ENCODE data around the gene REEP1.

Gene REEP1

DNA sequence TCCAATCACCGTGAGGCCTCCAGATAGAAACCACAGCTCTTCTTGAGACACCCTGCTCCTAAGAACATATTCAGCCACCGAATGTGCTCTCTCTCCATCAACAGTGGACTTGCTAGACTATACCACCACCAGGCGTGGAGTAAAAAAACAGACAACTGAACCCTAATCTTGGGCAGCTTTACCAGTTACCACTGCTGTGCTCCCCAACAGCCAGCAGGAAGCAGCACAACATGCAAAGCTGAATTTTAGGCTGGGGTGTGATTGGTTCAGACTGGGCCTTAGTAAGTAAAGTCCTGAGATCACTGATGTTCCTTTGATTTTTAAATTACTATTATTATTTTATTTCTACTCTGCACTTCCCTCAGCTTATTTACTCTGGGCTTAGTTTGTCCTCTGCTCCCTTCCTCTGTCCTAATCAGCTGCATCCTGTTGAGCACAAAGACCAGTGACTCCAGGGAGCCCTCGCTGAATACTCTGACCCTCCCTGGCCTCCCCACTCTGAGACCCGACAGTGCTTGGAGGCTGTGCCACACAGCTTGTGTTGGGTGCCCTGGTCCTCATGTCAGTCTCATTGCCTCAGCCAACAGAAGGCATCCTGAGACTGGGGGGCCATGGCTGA is 116.3 kb downstream of the REEP1 start:
- TF ChIP-seq TAF1 (IDR thresholded peaks at IDR 0.05; ENCODE audit: borderline replicate concordance, insufficient read depth, low read length), result no peak
- TF ChIP-seq FOXP2 (optimal IDR thresholded peaks at IDR 0.05; ENCODE audit: borderline replicate concordance, extremely low read depth, extremely low read length, insufficient read depth), result peak; percentile 25

DNA sequence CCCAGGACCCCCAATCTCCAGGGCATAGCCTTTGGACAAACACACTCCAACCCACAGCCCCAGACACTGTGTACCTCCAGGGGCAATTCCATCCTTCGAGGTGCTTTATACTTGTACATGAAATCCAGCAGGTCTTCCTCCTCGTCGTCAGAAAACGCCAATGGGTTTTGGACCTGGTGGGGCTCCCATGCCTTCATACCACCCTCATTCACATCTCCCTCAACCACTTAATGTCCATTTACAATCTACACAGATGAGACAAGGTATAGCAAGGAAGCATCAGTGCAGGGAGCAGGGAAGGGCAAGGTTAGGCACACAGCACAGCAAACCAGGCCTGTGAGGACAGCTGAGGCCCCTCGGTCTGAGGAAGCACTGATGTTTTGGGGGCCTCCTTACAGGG is 117.5 kb downstream of the REEP1 start:
- TF ChIP-seq POLR2AphosphoS5 (IDR thresholded peaks at IDR 0.05; ENCODE audit: low read depth, low read length) (no peak), TAF1 (IDR thresholded peaks at IDR 0.05; ENCODE audit: borderline replicate concordance, insufficient read depth, low read length) (no peak)
- TF ChIP-seq, protein P1, sequence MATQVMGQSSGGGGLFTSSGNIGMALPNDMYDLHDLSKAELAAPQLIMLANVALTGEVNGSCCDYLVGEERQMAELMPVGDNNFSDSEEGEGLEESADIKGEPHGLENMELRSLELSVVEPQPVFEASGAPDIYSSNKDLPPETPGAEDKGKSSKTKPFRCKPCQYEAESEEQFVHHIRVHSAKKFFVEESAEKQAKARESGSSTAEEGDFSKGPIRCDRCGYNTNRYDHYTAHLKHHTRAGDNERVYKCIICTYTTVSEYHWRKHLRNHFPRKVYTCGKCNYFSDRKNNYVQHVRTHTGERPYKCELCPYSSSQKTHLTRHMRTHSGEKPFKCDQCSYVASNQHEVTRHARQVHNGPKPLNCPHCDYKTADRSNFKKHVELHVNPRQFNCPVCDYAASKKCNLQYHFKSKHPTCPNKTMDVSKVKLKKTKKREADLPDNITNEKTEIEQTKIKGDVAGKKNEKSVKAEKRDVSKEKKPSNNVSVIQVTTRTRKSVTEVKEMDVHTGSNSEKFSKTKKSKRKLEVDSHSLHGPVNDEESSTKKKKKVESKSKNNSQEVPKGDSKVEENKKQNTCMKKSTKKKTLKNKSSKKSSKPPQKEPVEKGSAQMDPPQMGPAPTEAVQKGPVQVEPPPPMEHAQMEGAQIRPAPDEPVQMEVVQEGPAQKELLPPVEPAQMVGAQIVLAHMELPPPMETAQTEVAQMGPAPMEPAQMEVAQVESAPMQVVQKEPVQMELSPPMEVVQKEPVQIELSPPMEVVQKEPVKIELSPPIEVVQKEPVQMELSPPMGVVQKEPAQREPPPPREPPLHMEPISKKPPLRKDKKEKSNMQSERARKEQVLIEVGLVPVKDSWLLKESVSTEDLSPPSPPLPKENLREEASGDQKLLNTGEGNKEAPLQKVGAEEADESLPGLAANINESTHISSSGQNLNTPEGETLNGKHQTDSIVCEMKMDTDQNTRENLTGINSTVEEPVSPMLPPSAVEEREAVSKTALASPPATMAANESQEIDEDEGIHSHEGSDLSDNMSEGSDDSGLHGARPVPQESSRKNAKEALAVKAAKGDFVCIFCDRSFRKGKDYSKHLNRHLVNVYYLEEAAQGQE (IDR thresholded peaks at IDR 0.05; ENCODE audit: insufficient read depth in 1 of 2, low read depth in 2 of 2, low read length in 2 of 2), result no peak

DNA sequence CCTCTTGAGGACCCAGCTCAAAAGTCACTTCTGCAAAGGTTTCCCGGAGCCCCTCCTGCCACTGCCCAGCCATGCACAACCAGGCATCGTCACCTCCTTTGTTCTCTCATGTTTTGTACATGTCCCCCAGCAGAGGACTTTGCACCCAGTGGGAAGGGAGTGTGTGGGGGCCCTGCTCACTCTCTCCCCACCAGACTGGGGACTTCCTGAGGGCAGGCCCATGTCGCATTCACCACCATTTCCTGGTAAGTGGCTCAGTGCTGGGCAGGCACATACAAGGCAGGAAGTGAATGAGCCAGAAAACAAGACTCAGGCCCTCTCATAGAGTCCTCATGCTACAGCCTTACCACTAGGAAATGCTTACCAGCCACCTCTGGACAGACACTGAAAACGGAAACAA is 119.3 kb downstream of the REEP1 start:
- TF ChIP-seq FOXP2 (optimal IDR thresholded peaks at IDR 0.05; ENCODE audit: borderline replicate concordance, extremely low read depth, extremely low read length, insufficient read depth) (no peak), SIN3A (IDR thresholded peaks at IDR 0.05; ENCODE audit: borderline replicate concordance, insufficient read depth, low read length) (no peak), TAF1 (IDR thresholded peaks at IDR 0.05; ENCODE audit: borderline replicate concordance, insufficient read depth, low read length) (no peak), POLR2AphosphoS5 (IDR thresholded peaks at IDR 0.05; ENCODE audit: low read depth, low read length) (no peak)
- TF ChIP-seq, protein P1 (IDR thresholded peaks at IDR 0.05; ENCODE audit: insufficient read depth in 1 of 2, low read depth in 2 of 2, low read length in 2 of 2), result no peak

DNA sequence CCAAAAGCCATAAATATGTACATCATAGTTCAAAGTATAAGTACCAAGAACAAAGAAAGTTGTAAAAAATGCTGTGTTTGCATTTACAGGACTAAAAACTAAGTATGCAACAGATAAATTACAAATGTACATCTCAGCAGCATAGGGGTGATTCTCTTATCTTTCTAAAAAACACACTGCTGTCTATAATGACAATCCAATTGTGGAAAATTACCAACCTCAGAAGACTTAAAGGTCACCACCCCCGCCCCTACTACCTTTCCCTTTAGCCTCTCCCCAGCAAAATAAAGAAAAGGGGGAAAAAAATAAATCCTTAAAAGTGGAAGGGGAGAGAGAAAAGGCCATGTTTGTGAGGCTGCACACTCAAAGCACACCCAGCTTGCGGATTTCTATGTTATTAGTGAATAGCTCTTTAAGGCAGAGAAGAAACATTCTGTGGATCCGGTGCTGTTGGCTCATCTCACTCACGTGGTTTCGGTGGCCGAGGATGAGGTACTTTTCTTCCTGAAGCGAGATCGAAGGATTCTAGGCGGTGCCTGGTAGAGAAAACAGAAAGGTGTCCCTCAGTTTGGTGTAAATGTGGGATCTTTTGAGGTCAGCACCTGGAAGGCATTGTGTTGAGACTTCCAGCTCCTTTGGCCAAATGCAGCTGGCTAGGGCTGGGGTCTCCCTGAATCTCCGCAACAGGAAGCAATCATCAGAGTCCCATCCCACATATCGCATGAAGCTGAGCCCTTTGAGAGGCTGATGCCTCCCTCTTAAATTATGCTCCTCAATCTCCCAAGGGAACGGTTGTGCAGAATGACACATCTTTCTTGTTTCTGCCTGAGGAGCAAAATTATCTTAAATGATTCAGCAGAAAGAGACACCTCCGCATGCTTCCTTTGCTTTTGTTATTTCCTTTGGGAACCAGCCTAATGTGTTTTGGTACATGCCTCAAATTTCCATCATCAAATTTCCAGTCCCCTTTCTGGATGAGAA is 120.6 kb downstream of the REEP1 start:
- TF ChIP-seq, protein P1 (IDR thresholded peaks at IDR 0.05; ENCODE audit: insufficient read depth in 1 of 2, low read depth in 2 of 2, low read length in 2 of 2), result no peak
- TF ChIP-seq TAF1 (IDR thresholded peaks at IDR 0.05; ENCODE audit: borderline replicate concordance, insufficient read depth, low read length) (no peak), SIN3A (IDR thresholded peaks at IDR 0.05; ENCODE audit: borderline replicate concordance, insufficient read depth, low read length) (no peak), POLR2AphosphoS5 (IDR thresholded peaks at IDR 0.05; ENCODE audit: low read depth, low read length) (no peak), FOXP2 (optimal IDR thresholded peaks at IDR 0.05; ENCODE audit: borderline replicate concordance, extremely low read depth, extremely low read length, insufficient read depth) (no peak)

DNA sequence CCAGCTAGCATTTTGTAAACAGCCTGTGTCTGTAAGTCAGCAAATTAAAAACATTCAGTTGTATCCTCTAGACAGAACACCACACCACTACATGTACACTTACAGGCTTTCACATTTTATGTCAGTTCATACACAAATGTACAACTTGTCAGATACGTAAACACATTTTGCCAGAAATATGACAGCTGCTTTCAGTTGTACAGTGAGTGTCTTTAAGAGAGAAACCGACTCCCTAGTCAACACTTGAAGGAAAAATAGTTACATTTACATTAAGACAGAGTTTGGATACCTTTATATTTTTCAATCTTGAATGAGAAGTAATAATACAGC is 123.0 kb downstream of the REEP1 start:
- TF ChIP-seq, protein P1 (IDR thresholded peaks at IDR 0.05; ENCODE audit: insufficient read depth in 1 of 2, low read depth in 2 of 2, low read length in 2 of 2), result no peak
- no peak for TF ChIP-seq FOXP2 (optimal IDR thresholded peaks at IDR 0.05; ENCODE audit: borderline replicate concordance, extremely low read depth, extremely low read length, insufficient read depth)
- no peak for TF ChIP-seq POLR2AphosphoS5 (IDR thresholded peaks at IDR 0.05; ENCODE audit: low read depth, low read length)
- TF ChIP-seq TAF1 (IDR thresholded peaks at IDR 0.05; ENCODE audit: borderline replicate concordance, insufficient read depth, low read length), result no peak
- TF ChIP-seq SIN3A (IDR thresholded peaks at IDR 0.05; ENCODE audit: borderline replicate concordance, insufficient read depth, low read length), result no peak

Measured in PFSK-1 (cell line).